Measurements from ENCODE around the gene UVRAG.

DNA sequence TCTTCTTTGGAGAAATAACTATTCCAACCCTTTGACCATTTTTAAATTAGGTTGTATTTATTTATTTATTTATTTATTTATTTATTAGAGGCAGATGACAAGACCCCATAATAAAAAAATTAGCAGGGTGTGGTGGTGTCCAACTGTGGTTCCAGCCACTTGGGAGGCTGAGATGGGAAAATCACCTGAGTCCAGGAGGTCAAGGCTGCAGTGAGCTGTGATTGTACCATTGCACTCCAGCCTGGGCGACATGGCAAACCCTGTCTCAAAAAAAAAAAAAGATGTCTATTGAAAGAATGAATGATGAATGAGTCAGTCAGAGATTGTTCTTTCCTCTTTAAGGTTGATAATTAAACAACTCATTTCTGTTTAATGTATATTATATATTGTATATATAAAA, 261.7 kb downstream of the UVRAG start:
- no peak for TF ChIP-seq ZBTB11 (tag by site-specific recombination; conservative IDR thresholded peaks at IDR 0.05; ENCODE audit: low read depth)
- no peak for TF ChIP-seq ZNF274 (IDR thresholded peaks at IDR 0.05; ENCODE audit: low read length)
- TF ChIP-seq ZNF274 (tag by site-specific recombination; IDR thresholded peaks at IDR 0.05; ENCODE audit: borderline replicate concordance), result no peak
- TF ChIP-seq, protein P1, sequence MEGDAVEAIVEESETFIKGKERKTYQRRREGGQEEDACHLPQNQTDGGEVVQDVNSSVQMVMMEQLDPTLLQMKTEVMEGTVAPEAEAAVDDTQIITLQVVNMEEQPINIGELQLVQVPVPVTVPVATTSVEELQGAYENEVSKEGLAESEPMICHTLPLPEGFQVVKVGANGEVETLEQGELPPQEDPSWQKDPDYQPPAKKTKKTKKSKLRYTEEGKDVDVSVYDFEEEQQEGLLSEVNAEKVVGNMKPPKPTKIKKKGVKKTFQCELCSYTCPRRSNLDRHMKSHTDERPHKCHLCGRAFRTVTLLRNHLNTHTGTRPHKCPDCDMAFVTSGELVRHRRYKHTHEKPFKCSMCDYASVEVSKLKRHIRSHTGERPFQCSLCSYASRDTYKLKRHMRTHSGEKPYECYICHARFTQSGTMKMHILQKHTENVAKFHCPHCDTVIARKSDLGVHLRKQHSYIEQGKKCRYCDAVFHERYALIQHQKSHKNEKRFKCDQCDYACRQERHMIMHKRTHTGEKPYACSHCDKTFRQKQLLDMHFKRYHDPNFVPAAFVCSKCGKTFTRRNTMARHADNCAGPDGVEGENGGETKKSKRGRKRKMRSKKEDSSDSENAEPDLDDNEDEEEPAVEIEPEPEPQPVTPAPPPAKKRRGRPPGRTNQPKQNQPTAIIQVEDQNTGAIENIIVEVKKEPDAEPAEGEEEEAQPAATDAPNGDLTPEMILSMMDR (tag by site-specific recombination; IDR thresholded peaks at IDR 0.05), result no peak
- no peak for TF ChIP-seq ZEB2 (tag by site-specific recombination; IDR thresholded peaks at IDR 0.05)
- no peak for TF ChIP-seq ZNF501 (tag by site-specific recombination; IDR thresholded peaks at IDR 0.05)
- TF ChIP-seq ZBTB7A (tag by site-specific recombination; IDR thresholded peaks at IDR 0.05; ENCODE audit: low read depth), result no peak
- TF ChIP-seq, protein P2, sequence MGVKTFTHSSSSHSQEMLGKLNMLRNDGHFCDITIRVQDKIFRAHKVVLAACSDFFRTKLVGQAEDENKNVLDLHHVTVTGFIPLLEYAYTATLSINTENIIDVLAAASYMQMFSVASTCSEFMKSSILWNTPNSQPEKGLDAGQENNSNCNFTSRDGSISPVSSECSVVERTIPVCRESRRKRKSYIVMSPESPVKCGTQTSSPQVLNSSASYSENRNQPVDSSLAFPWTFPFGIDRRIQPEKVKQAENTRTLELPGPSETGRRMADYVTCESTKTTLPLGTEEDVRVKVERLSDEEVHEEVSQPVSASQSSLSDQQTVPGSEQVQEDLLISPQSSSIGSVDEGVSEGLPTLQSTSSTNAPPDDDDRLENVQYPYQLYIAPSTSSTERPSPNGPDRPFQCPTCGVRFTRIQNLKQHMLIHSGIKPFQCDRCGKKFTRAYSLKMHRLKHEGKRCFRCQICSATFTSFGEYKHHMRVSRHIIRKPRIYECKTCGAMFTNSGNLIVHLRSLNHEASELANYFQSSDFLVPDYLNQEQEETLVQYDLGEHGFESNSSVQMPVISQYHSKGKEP (tag by site-specific recombination; IDR thresholded peaks at IDR 0.05), result no peak
- TF ChIP-seq ATF2 (tag by site-specific recombination; IDR thresholded peaks at IDR 0.05; ENCODE audit: low read depth), result no peak
- TF ChIP-seq HOXD13 (CRISPR knock-in tag; IDR thresholded peaks at IDR 0.05; ENCODE audit: borderline replicate concordance), result no peak

Data from HEK293 (cell line).